ENCODE measurements around the gene NAPG. TPM values are rescaled to one million over a fixed set of nuclear protein-coding genes. Genes with fewer than 3 reads are reported as not detected.

Gene NAPG
- total RNA-seq, 2 donors from 2014 or later = 35.3 to 42.9 TPM

GRCh38 chr18:10559553-10560451 is 34.0 kb downstream of the NAPG start:
- H3K4me3 Mint-ChIP-seq = peak overlapping the region; percentile 40
- no peak overlapping the region for H3K4me3 ChIP-seq (ENCODE audit: low read length)
- no peak overlapping the region for H3K9ac ChIP-seq (ENCODE audit: extremely low read depth, low read length, poor library complexity, severe bottlenecking)
- H3K27ac Mint-ChIP-seq = no peak overlapping the region
- H3K27me3 Mint-ChIP-seq (ENCODE audit: insufficient read depth) = no peaks in the 10 kb centered on the region
- peaks cover 38% of the 10 kb centered on the region for H3K36me3 Mint-ChIP-seq (ENCODE audit: low read depth)
- peaks cover 24% of the 10 kb centered on the region for H3K9me3 ChIP-seq (ENCODE audit: control insufficient read depth, low read length)
- H3K27ac ChIP-seq (ENCODE audit: low read depth, low read length) = no peak overlapping the region
- peaks cover 12% of the 10 kb centered on the region for H3K9me3 Mint-ChIP-seq
- peaks cover 30% of the 10 kb centered on the region for H3K36me3 ChIP-seq (ENCODE audit: control insufficient read depth, insufficient read depth, low read length)
- H3K27me3 ChIP-seq (ENCODE audit: control insufficient read depth, insufficient read depth, low read length, poor library complexity, severe bottlenecking) = no peaks in the 10 kb centered on the region
- DNase-seq = peak; percentile 53
- 76 to 81% methylated on average over 8 to 17 of the region's 17 CpGs for WGBS, 2 experiments (ENCODE audit: insufficient coverage in 1 of 2, insufficient read length in 1 of 2)
- no peak for TF ChIP-seq CTCF (conservative IDR thresholded peaks at IDR 0.05)
- no peaks in the 10 kb centered on the region for H3K4me1 ChIP-seq (ENCODE audit: control insufficient read depth, insufficient read depth, low read length)
- peaks cover 3% of the 10 kb centered on the region for H3K4me1 Mint-ChIP-seq

DNA sequence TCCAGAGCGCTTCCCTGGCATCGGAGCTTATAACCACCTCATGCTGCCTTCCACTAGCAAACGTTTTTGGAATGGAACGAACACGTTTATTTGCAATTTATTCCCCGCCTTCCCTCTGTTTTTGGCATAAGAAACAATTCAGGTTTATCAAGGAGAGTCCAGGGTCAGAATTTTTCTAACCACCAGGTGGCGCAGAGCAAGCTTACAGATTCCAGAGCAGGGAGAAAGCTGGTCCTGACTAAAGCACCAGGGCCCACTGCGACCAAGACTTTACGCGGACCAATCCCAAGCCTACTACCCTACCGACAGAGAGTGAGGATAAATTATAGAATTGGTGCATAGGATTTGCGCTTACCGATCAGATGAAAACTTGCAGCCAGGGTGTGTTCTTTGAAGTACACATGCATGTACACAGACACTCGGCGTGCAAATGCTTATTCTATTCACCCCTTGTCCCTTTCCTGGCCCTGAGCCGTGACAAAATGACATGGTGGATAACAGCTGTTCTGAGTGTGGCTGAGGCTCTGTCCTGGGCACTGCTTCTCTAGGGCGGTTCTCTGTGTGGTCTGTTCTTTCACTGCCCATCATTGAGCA is 34.7 kb downstream of the NAPG start:
- no peaks in the 10 kb centered on the region for H3K4me1 ChIP-seq (ENCODE audit: control insufficient read depth, insufficient read depth, low read length)
- no peak overlapping the region for H3K27ac ChIP-seq (ENCODE audit: low read depth, low read length)
- H3K36me3 ChIP-seq (ENCODE audit: control insufficient read depth, insufficient read depth, low read length) = peaks cover 23% of the 10 kb centered on the region
- H3K27me3 ChIP-seq (ENCODE audit: control insufficient read depth, insufficient read depth, low read length, poor library complexity, severe bottlenecking) = no peaks in the 10 kb centered on the region
- Mint-ChIP-seq H3K36me3 (ENCODE audit: low read depth) (peaks cover 31% of the 10 kb centered on the region), H3K4me3 (peak overlapping the region; percentile 40), H3K27ac (no peak overlapping the region), H3K4me1 (peaks cover 3% of the 10 kb centered on the region), H3K9me3 (peaks cover 12% of the 10 kb centered on the region), H3K27me3 (ENCODE audit: insufficient read depth) (no peaks in the 10 kb centered on the region)
- DNase-seq = peak; percentile 95
- 52 to 55% methylated on average over 14 to 17 of the region's 17 CpGs for WGBS, 2 experiments (ENCODE audit: insufficient coverage in 1 of 2, insufficient read length in 1 of 2)
- no peak overlapping the region for H3K9ac ChIP-seq (ENCODE audit: extremely low read depth, low read length, poor library complexity, severe bottlenecking)
- H3K4me3 ChIP-seq (ENCODE audit: low read length) = no peak overlapping the region
- TF ChIP-seq CTCF (conservative IDR thresholded peaks at IDR 0.05) = peak; percentile 87
- peaks cover 23% of the 10 kb centered on the region for H3K9me3 ChIP-seq (ENCODE audit: control insufficient read depth, low read length)

- no peak overlapping the region for H3K9ac ChIP-seq (ENCODE audit: extremely low read depth, low read length, poor library complexity, severe bottlenecking)
- H3K27ac ChIP-seq (ENCODE audit: low read depth, low read length) = no peak overlapping the region
- H3K4me1 ChIP-seq (ENCODE audit: control insufficient read depth, insufficient read depth, low read length) = no peaks in the 10 kb centered on the region
- no peaks in the 10 kb centered on the region for H3K27me3 ChIP-seq (ENCODE audit: control insufficient read depth, insufficient read depth, low read length, poor library complexity, severe bottlenecking)
- H3K9me3 ChIP-seq (ENCODE audit: control insufficient read depth, low read length) = peaks cover 1% of the 10 kb centered on the region
- DNase-seq = no peak
- H3K4me3 Mint-ChIP-seq = no peak overlapping the region
- H3K27ac Mint-ChIP-seq = no peak overlapping the region
- no peaks in the 10 kb centered on the region for H3K27me3 Mint-ChIP-seq (ENCODE audit: insufficient read depth)
- peaks cover 2% of the 10 kb centered on the region for H3K36me3 ChIP-seq (ENCODE audit: control insufficient read depth, insufficient read depth, low read length)
- no peak overlapping the region for H3K4me3 ChIP-seq (ENCODE audit: low read length)
- H3K36me3 Mint-ChIP-seq (ENCODE audit: low read depth) = peaks cover 9% of the 10 kb centered on the region
- 94 to 100% methylated on average over 5 of the region's 5 CpGs for WGBS, 2 experiments (ENCODE audit: insufficient coverage in 1 of 2, insufficient read length in 1 of 2)
- H3K9me3 Mint-ChIP-seq = no peaks in the 10 kb centered on the region
- TF ChIP-seq CTCF (conservative IDR thresholded peaks at IDR 0.05) = no peak
- H3K4me1 Mint-ChIP-seq = peaks cover 3% of the 10 kb centered on the region
Observed at GRCh38 chr18:10562773-10563160, 36.9 kb downstream of the NAPG start.

Measured in endodermal cell (in vitro differentiated cells).